Measurements from ENCODE around the gene TKFC.

The TKFC gene

DNA sequence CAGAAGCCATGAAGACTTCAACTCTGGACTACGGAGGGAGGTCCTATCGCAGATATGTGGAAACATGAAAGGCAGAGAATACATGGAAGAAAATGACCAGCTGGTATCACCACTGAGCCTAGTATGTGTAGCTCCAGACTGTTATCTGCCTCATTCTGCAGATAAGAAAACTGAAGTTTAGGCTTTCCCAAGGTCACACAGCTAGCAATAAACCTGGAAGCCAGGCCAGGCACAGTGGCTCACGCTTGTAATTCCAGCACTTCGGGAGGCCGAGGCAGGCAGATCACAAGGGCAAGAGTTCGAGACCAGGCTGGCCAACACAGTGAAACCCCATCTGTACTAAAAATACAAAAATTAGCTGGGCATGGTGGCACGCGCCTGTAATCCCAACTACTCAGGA is 22.3 kb upstream of the TKFC start:
- Histone ChIP-seq H2BK5ac (ENCODE audit: low read depth, low read length, poor library complexity, severe bottlenecking) (no peak overlapping the region), H2BK12ac (ENCODE audit: low read length in 2 of 2) (no peak overlapping the region), H2AK5ac (ENCODE audit: low read length, severe bottlenecking) (no peak overlapping the region), H3K4me1 (ENCODE audit: control insufficient read depth, insufficient read depth, low read depth, low read length) (no peaks in the 10 kb centered on the region), H2AFZ (ENCODE audit: low read depth, low read length) (no peak overlapping the region), H3K9me3 (ENCODE audit: control insufficient read depth, low read length) (no peaks in the 10 kb centered on the region), H3K27me3 (ENCODE audit: control insufficient read depth in 1 of 2, insufficient read depth in 1 of 2, low read length in 2 of 2) (no peaks in the 10 kb centered on the region), H3K9ac (ENCODE audit: low read length) (no peak overlapping the region), H3K14ac (ENCODE audit: low read length in 2 of 2) (no peak overlapping the region), H2BK15ac (ENCODE audit: low read depth, poor library complexity, severe bottlenecking) (no peak overlapping the region), H3K23ac (ENCODE audit: low read length in 2 of 2) (no peak overlapping the region), H3K18ac (ENCODE audit: low read depth in 1 of 2, low read length in 2 of 2) (no peak overlapping the region), H3K27ac (ENCODE audit: low read length, poor library complexity, severe bottlenecking) (no peak overlapping the region), H3K36me3 (ENCODE audit: control insufficient read depth in 1 of 2, insufficient read depth in 2 of 2, low read depth in 1 of 2, low read length in 2 of 2) (peaks cover 73 to 99% of the 10 kb centered on the region in 2 experiments), H3K4ac (ENCODE audit: low read depth in 1 of 2, low read length in 2 of 2) (no peak overlapping the region), H3K4me3 (ENCODE audit: insufficient read depth in 1 of 2, low read depth in 1 of 2, low read length in 2 of 2) (no peak overlapping the region), H3K79me1 (replicated peaks; ENCODE audit: low read length, poor library complexity, severe bottlenecking) (peaks cover 63% of the 10 kb centered on the region), H2BK120ac (ENCODE audit: low read depth, low read length) (no peak overlapping the region), H4K91ac (ENCODE audit: low read length) (no peak overlapping the region), H3K4me2 (ENCODE audit: low read length, poor library complexity, severe bottlenecking) (no peak overlapping the region), H4K8ac (ENCODE audit: low read length) (no peak overlapping the region)
- WGBS = 96% methylated on average over 8 of the region's 8 CpGs
- no peak for DNase-seq

DNA sequence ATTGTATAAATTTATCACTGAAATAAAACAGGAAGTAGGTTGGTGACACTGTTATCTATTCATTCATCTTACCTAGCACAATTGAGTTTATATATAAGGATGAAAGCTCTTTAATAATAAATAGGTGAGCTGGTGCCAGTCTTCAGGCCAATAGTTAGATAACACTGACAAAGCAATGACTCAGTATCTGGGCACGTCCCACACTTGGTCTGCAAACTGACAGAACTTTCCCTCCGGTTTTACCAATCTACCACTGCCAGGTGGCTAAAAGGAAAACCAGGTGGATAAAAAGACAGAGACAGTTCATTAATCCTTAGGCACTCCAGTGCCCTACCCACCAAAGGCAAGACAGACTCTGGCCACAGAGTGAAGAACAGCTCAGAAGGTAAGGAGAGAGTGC is 17.8 kb upstream of the TKFC start:
- 100% methylated on average over 2 of the region's 2 CpGs for WGBS
- no peaks in the 10 kb centered on the region for H3K4me1 ChIP-seq (ENCODE audit: control insufficient read depth, insufficient read depth, low read depth, low read length)
- DNase-seq = no peak
- H2AFZ ChIP-seq (ENCODE audit: low read depth, low read length) = no peak overlapping the region
- H3K23ac ChIP-seq (ENCODE audit: low read length in 2 of 2) = no peak overlapping the region
- H3K27me3 ChIP-seq (ENCODE audit: control insufficient read depth in 1 of 2, insufficient read depth in 1 of 2, low read length in 2 of 2) = no peaks in the 10 kb centered on the region
- no peak overlapping the region for H3K27ac ChIP-seq (ENCODE audit: low read length, poor library complexity, severe bottlenecking)
- H3K4ac ChIP-seq (ENCODE audit: low read depth in 1 of 2, low read length in 2 of 2) = no peak overlapping the region
- H3K14ac ChIP-seq (ENCODE audit: low read length in 2 of 2) = no peak overlapping the region
- no peak overlapping the region for H3K4me2 ChIP-seq (ENCODE audit: low read length, poor library complexity, severe bottlenecking)
- no peak overlapping the region for H2BK5ac ChIP-seq (ENCODE audit: low read depth, low read length, poor library complexity, severe bottlenecking)
- peaks cover 62 to 91% of the 10 kb centered on the region in 2 experiments for H3K36me3 ChIP-seq (ENCODE audit: control insufficient read depth in 1 of 2, insufficient read depth in 2 of 2, low read depth in 1 of 2, low read length in 2 of 2)
- H4K8ac ChIP-seq (ENCODE audit: low read length) = no peak overlapping the region
- no peak overlapping the region for H2BK120ac ChIP-seq (ENCODE audit: low read depth, low read length)
- H3K9me3 ChIP-seq (ENCODE audit: control insufficient read depth, low read length) = no peaks in the 10 kb centered on the region
- no peak overlapping the region for H2AK5ac ChIP-seq (ENCODE audit: low read length, severe bottlenecking)
- no peak overlapping the region for H2BK12ac ChIP-seq (ENCODE audit: low read length in 2 of 2)
- no peak overlapping the region for H4K91ac ChIP-seq (ENCODE audit: low read length)
- no peak overlapping the region for H3K9ac ChIP-seq (ENCODE audit: low read length)
- H3K4me3 ChIP-seq (ENCODE audit: insufficient read depth in 1 of 2, low read depth in 1 of 2, low read length in 2 of 2) = no peak overlapping the region
- no peak overlapping the region for H2BK15ac ChIP-seq (ENCODE audit: low read depth, poor library complexity, severe bottlenecking)
- H3K79me1 ChIP-seq (replicated peaks; ENCODE audit: low read length, poor library complexity, severe bottlenecking) = peaks cover 38% of the 10 kb centered on the region
- H3K18ac ChIP-seq (ENCODE audit: low read depth in 1 of 2, low read length in 2 of 2) = no peak overlapping the region

DNA sequence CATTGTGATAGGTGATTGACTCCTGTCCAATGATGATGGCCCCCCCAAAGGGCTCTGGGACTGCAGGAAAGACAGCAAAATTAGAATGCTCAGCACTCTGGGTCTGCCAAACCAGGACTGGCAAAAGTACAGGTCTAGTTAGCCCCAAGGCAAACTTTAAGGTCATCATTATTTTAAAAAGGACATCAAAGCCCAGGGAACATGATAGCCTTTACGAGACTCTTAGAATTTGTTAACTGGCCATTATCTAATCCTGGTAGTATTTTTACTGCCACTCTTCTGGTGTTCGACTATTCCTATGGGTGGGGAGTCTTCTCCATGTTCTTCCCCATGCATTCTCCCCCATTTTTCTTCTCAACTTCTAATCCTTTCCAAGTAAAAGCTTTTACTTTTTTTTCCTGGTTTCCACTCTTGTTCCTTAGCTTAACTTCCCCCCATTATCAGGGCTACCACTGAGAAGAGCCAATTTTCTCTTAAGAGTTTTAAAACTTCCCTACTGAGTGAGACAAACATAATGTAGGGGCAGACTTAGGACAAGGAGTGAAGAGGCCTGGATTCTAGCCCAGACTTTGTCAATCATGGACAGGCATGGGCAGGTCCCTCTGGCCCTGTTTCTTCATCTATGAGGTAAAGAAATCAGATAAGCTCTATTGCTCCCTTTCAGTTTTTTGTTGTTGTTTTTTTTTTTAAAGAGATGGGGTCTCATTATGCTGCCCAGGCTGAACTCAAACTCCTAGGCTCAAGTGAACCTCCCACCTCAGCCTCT is 7.2 kb upstream of the TKFC start:
- Histone ChIP-seq H3K14ac (ENCODE audit: low read length in 2 of 2) (no peak overlapping the region), H2BK120ac (ENCODE audit: low read depth, low read length) (no peak overlapping the region), H3K4ac (ENCODE audit: low read depth in 1 of 2, low read length in 2 of 2) (no peak overlapping the region), H4K8ac (ENCODE audit: low read length) (no peak overlapping the region), H2BK12ac (ENCODE audit: low read length in 2 of 2) (no peak overlapping the region), H2AFZ (ENCODE audit: low read depth, low read length) (no peak overlapping the region), H3K18ac (ENCODE audit: low read depth in 1 of 2, low read length in 2 of 2) (no peak overlapping the region), H3K79me1 (replicated peaks; ENCODE audit: low read length, poor library complexity, severe bottlenecking) (peaks cover 27% of the 10 kb centered on the region), H2BK15ac (ENCODE audit: low read depth, poor library complexity, severe bottlenecking) (no peak overlapping the region), H3K9ac (ENCODE audit: low read length) (no peak overlapping the region), H3K4me3 (ENCODE audit: insufficient read depth in 1 of 2, low read depth in 1 of 2, low read length in 2 of 2) (no peak overlapping the region), H3K23ac (ENCODE audit: low read length in 2 of 2) (no peak overlapping the region), H3K9me3 (ENCODE audit: control insufficient read depth, low read length) (no peaks in the 10 kb centered on the region), H3K27me3 (ENCODE audit: control insufficient read depth in 1 of 2, insufficient read depth in 1 of 2, low read length in 2 of 2) (no peaks in the 10 kb centered on the region), H2AK5ac (ENCODE audit: low read length, severe bottlenecking) (no peak overlapping the region), H3K27ac (ENCODE audit: low read length, poor library complexity, severe bottlenecking) (no peak overlapping the region), H3K36me3 (ENCODE audit: control insufficient read depth in 1 of 2, insufficient read depth in 2 of 2, low read depth in 1 of 2, low read length in 2 of 2) (peaks cover 38 to 91% of the 10 kb centered on the region in 2 experiments), H2BK5ac (ENCODE audit: low read depth, low read length, poor library complexity, severe bottlenecking) (no peak overlapping the region), H3K4me2 (ENCODE audit: low read length, poor library complexity, severe bottlenecking) (no peak overlapping the region), H4K91ac (ENCODE audit: low read length) (no peak overlapping the region), H3K4me1 (ENCODE audit: control insufficient read depth, insufficient read depth, low read depth, low read length) (peaks cover 1% of the 10 kb centered on the region)
- WGBS = 100% methylated on average over 1 of the region's 2 CpGs
- DNase-seq = peak; percentile 8

DNA sequence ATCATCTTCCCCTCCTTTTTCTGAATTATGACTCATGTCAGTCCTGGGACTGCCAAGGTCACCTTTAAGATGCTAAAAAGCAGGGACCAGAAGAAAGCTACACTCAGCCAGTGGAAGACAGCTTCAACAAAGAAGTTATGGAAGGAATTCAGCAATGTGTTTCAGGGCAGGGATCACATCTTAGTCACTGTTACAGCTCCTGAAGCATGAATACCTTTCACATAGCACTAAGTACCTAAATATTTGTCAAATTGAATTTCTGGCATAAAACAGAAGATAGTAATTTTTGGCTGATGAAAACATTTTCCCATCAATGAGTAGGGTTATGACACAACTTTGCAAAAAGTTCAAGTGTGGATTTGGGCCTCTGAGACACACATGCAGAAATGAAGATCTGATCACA is 5.4 kb upstream of the TKFC start:
- Histone ChIP-seq H4K8ac (ENCODE audit: low read length) (no peak overlapping the region), H3K79me1 (replicated peaks; ENCODE audit: low read length, poor library complexity, severe bottlenecking) (peaks cover 15% of the 10 kb centered on the region), H2BK5ac (ENCODE audit: low read depth, low read length, poor library complexity, severe bottlenecking) (no peak overlapping the region), H3K4ac (ENCODE audit: low read depth in 1 of 2, low read length in 2 of 2) (no peak overlapping the region), H3K4me1 (ENCODE audit: control insufficient read depth, insufficient read depth, low read depth, low read length) (peaks cover 6% of the 10 kb centered on the region), H3K4me2 (ENCODE audit: low read length, poor library complexity, severe bottlenecking) (no peak overlapping the region), H2BK12ac (ENCODE audit: low read length in 2 of 2) (no peak overlapping the region), H3K36me3 (ENCODE audit: control insufficient read depth in 1 of 2, insufficient read depth in 2 of 2, low read depth in 1 of 2, low read length in 2 of 2) (peaks cover 29 to 72% of the 10 kb centered on the region in 2 experiments), H3K9me3 (ENCODE audit: control insufficient read depth, low read length) (no peaks in the 10 kb centered on the region), H2BK15ac (ENCODE audit: low read depth, poor library complexity, severe bottlenecking) (no peak overlapping the region), H2BK120ac (ENCODE audit: low read depth, low read length) (no peak overlapping the region), H3K4me3 (ENCODE audit: insufficient read depth in 1 of 2, low read depth in 1 of 2, low read length in 2 of 2) (no peak overlapping the region), H3K18ac (ENCODE audit: low read depth in 1 of 2, low read length in 2 of 2) (no peak overlapping the region), H3K23ac (ENCODE audit: low read length in 2 of 2) (no peak overlapping the region), H3K9ac (ENCODE audit: low read length) (peak overlapping the region; percentile 47), H2AK5ac (ENCODE audit: low read length, severe bottlenecking) (no peak overlapping the region), H3K14ac (ENCODE audit: low read length in 2 of 2) (no peak overlapping the region), H3K27ac (ENCODE audit: low read length, poor library complexity, severe bottlenecking) (no peak overlapping the region), H4K91ac (ENCODE audit: low read length) (no peak overlapping the region), H2AFZ (ENCODE audit: low read depth, low read length) (no peak overlapping the region), H3K27me3 (ENCODE audit: control insufficient read depth in 1 of 2, insufficient read depth in 1 of 2, low read length in 2 of 2) (no peaks in the 10 kb centered on the region)
- no peak for DNase-seq

Data from mesenchymal stem cell (in vitro differentiated cells and primary cell).